Panc1 (cell line): Measurements from ENCODE around the gene SYNPO2L. TPM values are rescaled to one million over a fixed set of nuclear protein-coding genes. Genes with fewer than 3 reads are reported as not detected.

ENCODE experiments used
- ATAC-seq: fragments of 200-7000 bp; cut with Tn5 transposase; 2 replicates; pipeline ENCODE4 v1.9.1; 2020; ENCODE audit warnings: mild to moderate bottlenecking, moderate library complexity
- BruUV-seq: library from RNA; stranded (reverse); fragments of 400-500 nt; replicated peaks from 2 replicates; lab custom pipeline; 2021; lab: Mats Ljungman, UMichigan
- CTCF ChIA-PET: fragments of 300-600 bp; sonication (Branson Sonifier 250); formaldehyde crosslinking; loops from one replicate; lab custom pipeline; 2022; ENCODE audit warnings: antibody characterized with exemption; lab: Charles Lee
- POLR2A ChIA-PET: fragments of 300-600 bp; sonication (Branson Sonifier 250); formaldehyde crosslinking; loops from one replicate; lab custom pipeline; 2022; ENCODE audit warnings: antibody characterized with exemption; lab: Charles Lee
- DNase-seq: peaks from one replicate; pipeline ENCODE4 v3.0.0-alpha.2; 2010; ENCODE audit warnings: low read depth, low spot score
- H3K27ac ChIP-seq: 2 replicates; pipeline ENCODE4 v1.5.1; 2011; ENCODE audit warnings: mild to moderate bottlenecking, low read length, inconsistent platforms
- H3K27me3 ChIP-seq: fragments of 200-500 bp; sonication (Bioruptor generic); 2 replicates; pipeline ENCODE4 v1.6.0; 2014; ENCODE audit warnings: low read length, inconsistent platforms; ENCODE audit not compliant: control insufficient read depth, insufficient read depth
- H3K36me3 ChIP-seq: fragments of 200-500 bp; sonication (Bioruptor generic); 2 replicates; pipeline ENCODE4 v1.5.1; 2014; ENCODE audit warnings: inconsistent platforms, mild to moderate bottlenecking, low read length, moderate library complexity; ENCODE audit not compliant: control insufficient read depth, insufficient read depth
- H3K4me1 ChIP-seq: 2 replicates; pipeline ENCODE4 v1.5.1; 2011; ENCODE audit warnings: inconsistent platforms, mild to moderate bottlenecking, low read length, moderate library complexity; ENCODE audit not compliant: control insufficient read depth, insufficient read depth
- H3K4me3 ChIP-seq, 2 experiments: 2 replicates each; pipeline ENCODE4 v1.5.1; 2011 to 2012; ENCODE audit warnings: low read depth in 2 of 2, low read length in 2 of 2, mild to moderate bottlenecking in 2 of 2, inconsistent platforms in 1 of 2, moderate library complexity in 1 of 2
- H3K9me3 ChIP-seq: fragments of 200-500 bp; sonication (Bioruptor generic); 2 replicates; pipeline ENCODE4 v1.5.1; 2014; ENCODE audit warnings: low read depth, mild to moderate bottlenecking, inconsistent platforms, low read length, moderate library complexity; ENCODE audit not compliant: control insufficient read depth, insufficient read depth
- CTCF ChIP-seq: fragments of 450-650 bp; IDR thresholded peaks from 2 replicates; pipeline ENCODE4 v1.5.1; 2017; ENCODE audit warnings: mild to moderate bottlenecking
- POLR2AphosphoS5 ChIP-seq: IDR thresholded peaks from 2 replicates; pipeline ENCODE4 v1.6.1; 2012; ENCODE audit warnings: mild to moderate bottlenecking, low read depth, low read length, moderate library complexity
- SIN3A ChIP-seq: IDR thresholded peaks from 2 replicates; pipeline ENCODE4 v1.6.1; 2012; ENCODE audit warnings: low read depth, mild to moderate bottlenecking, low read length, moderate library complexity, borderline replicate concordance; ENCODE audit not compliant: insufficient read depth
- TCF7L2 ChIP-seq: IDR thresholded peaks from 2 replicates; pipeline ENCODE4 v1.6.1; 2011; ENCODE audit warnings: mild to moderate bottlenecking, low read depth, low read length, inconsistent platforms
- in situ Hi-C: cut with HindIII; loops from 2 replicates; pipeline ENCODE4 v1.10.0; 2016; ENCODE audit warnings: low sequenced_read_pairs, low pct_unique_long_range_greater_than_20kb
- intact Hi-C: fragments of 100-400 bp; cut with micrococcal nuclease; formaldehyde crosslinking; loops from one replicate; pipeline ENCODE4 v1.10.0; 2022; ENCODE audit not compliant: unreplicated experiment
- total RNA-seq: library from RNA; stranded (reverse); gene quantifications from one replicate; pipeline ENCODE4 v1.2.1, GENCODE V29; 2021; ENCODE audit not compliant: unreplicated experiment
- TF ChIP-seq, protein P1 (sequence below), 2 experiments: IDR thresholded peaks; 2 replicates each; pipeline ENCODE4 v1.6.1; 2011 to 2012; ENCODE audit warnings: low read depth in 2 of 2, control low read depth in 1 of 2, low read length in 1 of 2, mild to moderate bottlenecking in 1 of 2, moderate library complexity in 1 of 2; ENCODE audit not compliant: insufficient read depth in 1 of 2

The SYNPO2L gene
- total RNA-seq, 1 experiment from 2014 or later = not detected

- no peak overlapping the region for H3K4me3 ChIP-seq
- no peak for DNase-seq
- no peaks in the 10 kb centered on the region for H3K9me3 ChIP-seq
- POLR2A ChIA-PET = no interaction called here
- ATAC-seq = no peak
- BruUV-seq = no TSS peak
- CTCF ChIA-PET = no interaction called here
- no peaks in the 10 kb centered on the region; the same call in 1 of the 2 replicates for H3K27me3 ChIP-seq
- TF ChIP-seq SIN3A = no peak
- intact Hi-C loops (no loop called here), in situ Hi-C loops (no loop called here)
- no peaks in the 10 kb centered on the region for H3K36me3 ChIP-seq
- H3K4me1 ChIP-seq = no peaks in the 10 kb centered on the region
- H3K27ac ChIP-seq = no peak overlapping the region
Observed at GRCh38 chr10:73634421-73634820, 21.4 kb downstream of the SYNPO2L start.

DNA sequence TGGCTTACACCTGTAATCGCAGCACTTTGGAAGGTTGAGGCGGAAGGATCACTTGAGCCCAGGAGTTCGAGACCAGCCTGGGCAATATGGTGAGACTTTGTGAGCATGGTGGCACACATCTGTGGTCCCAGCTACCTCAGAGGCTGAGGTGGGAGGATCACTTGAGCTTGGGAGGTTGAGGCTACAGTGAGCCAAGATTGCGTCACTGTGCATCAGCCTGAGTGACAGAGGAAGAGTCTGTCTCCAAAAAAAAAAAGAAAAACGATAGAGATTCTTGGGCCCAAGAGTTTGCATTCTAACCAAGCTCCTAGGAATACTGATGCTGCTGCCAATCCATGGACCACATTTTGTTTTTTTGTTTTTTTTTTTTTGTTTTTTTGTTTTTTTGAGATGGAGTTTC is 26.7 kb downstream of the SYNPO2L start:
- Histone ChIP-seq H3K9me3 (no peaks in the 10 kb centered on the region), H3K36me3 (no peaks in the 10 kb centered on the region), H3K27ac (no peak overlapping the region), H3K27me3 (no peaks in the 10 kb centered on the region), H3K4me3 (no peak overlapping the region), H3K4me1 (peaks cover 8% of the 10 kb centered on the region)
- in situ Hi-C loops (no loop called here), intact Hi-C loops (loop anchor here (5.0 kb wide), 1 partner anchor 102 kb away; no protein-coding TSS in a partner anchor)
- CTCF ChIA-PET = interaction anchor here (0.6 kb wide), 1 partner anchor 10 kb away, joined by 4 read pairs; no protein-coding TSS in a partner anchor
- POLR2A ChIA-PET = no interaction called here
- ATAC-seq (no peak), DNase-seq (no peak)
- BruUV-seq = no TSS peak
- TF ChIP-seq CTCF (no peak), SIN3A (no peak), POLR2AphosphoS5 (no peak), TCF7L2 (no peak)
- TF ChIP-seq, protein P1, sequence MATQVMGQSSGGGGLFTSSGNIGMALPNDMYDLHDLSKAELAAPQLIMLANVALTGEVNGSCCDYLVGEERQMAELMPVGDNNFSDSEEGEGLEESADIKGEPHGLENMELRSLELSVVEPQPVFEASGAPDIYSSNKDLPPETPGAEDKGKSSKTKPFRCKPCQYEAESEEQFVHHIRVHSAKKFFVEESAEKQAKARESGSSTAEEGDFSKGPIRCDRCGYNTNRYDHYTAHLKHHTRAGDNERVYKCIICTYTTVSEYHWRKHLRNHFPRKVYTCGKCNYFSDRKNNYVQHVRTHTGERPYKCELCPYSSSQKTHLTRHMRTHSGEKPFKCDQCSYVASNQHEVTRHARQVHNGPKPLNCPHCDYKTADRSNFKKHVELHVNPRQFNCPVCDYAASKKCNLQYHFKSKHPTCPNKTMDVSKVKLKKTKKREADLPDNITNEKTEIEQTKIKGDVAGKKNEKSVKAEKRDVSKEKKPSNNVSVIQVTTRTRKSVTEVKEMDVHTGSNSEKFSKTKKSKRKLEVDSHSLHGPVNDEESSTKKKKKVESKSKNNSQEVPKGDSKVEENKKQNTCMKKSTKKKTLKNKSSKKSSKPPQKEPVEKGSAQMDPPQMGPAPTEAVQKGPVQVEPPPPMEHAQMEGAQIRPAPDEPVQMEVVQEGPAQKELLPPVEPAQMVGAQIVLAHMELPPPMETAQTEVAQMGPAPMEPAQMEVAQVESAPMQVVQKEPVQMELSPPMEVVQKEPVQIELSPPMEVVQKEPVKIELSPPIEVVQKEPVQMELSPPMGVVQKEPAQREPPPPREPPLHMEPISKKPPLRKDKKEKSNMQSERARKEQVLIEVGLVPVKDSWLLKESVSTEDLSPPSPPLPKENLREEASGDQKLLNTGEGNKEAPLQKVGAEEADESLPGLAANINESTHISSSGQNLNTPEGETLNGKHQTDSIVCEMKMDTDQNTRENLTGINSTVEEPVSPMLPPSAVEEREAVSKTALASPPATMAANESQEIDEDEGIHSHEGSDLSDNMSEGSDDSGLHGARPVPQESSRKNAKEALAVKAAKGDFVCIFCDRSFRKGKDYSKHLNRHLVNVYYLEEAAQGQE (IDR thresholded peaks at IDR 0.05; ENCODE audit: insufficient read depth in 1 of 2, low read depth in 2 of 2, low read length in 1 of 2) = no peak

DNA sequence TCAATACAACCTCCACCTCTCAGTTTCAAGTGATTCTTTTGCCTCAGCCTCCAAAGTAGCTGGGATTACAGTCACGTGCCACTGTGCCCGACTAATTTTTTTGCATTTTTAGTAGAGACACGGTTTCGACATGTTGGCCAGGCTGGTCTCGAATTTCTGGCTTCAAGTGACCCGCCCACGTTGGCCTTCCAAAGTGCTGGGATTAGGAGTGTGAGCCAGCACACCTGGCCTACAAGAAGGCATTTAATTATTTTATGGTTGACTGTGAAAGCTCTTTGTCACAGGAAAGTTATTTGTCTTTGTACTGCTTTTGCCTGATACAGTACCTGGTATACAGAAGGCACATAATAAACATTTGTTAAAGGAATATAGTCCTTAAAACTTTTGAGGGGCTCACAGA is 27.4 kb downstream of the SYNPO2L start:
- no peaks in the 10 kb centered on the region for H3K9me3 ChIP-seq
- DNase-seq = no peak
- intact Hi-C loops (loop anchor here (5.0 kb wide), 1 partner anchor 101 kb away; no protein-coding TSS in a partner anchor), in situ Hi-C loops (no loop called here)
- no peak overlapping the region for H3K4me3 ChIP-seq
- H3K4me1 ChIP-seq = peaks cover 8% of the 10 kb centered on the region
- TF ChIP-seq SIN3A = no peak
- no peak for TF ChIP-seq POLR2AphosphoS5
- TF ChIP-seq CTCF = no peak
- TF ChIP-seq, protein P1 (IDR thresholded peaks at IDR 0.05; ENCODE audit: insufficient read depth in 1 of 2, low read depth in 2 of 2, low read length in 1 of 2) = no peak
- TF ChIP-seq TCF7L2 = no peak
- no peaks in the 10 kb centered on the region for H3K36me3 ChIP-seq
- BruUV-seq = no TSS peak
- no peaks in the 10 kb centered on the region for H3K27me3 ChIP-seq
- H3K27ac ChIP-seq = no peak overlapping the region
- CTCF ChIA-PET = no interaction called here
- POLR2A ChIA-PET = interaction anchor here (0.6 kb wide), 1 partner anchor 45 kb away, joined by 3 read pairs; no protein-coding TSS in a partner anchor
- ATAC-seq = no peak
